ENCODE measurements around the gene FAM221B.

DNA sequence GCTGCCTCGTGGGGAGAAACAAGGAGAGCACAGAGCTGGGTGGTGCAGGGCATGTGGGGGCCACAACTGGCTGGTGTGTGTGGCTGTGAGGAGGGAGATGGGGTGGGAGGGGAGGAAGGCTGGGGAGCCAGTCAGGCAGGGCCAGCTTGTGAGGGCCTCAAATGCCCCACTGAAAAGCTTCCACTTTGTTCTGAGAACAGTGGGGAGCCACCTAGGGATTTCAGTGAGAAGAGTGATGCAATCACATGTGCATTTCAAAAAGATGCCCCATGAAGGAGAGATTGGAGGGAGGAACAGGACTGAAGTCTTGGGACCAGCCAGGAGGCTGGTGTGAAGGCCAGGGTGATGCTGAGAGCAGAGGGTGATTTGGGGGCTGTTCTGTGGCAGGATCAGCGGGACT, 40.4 kb upstream of the FAM221B start:
- TF ChIP-seq, protein P1, sequence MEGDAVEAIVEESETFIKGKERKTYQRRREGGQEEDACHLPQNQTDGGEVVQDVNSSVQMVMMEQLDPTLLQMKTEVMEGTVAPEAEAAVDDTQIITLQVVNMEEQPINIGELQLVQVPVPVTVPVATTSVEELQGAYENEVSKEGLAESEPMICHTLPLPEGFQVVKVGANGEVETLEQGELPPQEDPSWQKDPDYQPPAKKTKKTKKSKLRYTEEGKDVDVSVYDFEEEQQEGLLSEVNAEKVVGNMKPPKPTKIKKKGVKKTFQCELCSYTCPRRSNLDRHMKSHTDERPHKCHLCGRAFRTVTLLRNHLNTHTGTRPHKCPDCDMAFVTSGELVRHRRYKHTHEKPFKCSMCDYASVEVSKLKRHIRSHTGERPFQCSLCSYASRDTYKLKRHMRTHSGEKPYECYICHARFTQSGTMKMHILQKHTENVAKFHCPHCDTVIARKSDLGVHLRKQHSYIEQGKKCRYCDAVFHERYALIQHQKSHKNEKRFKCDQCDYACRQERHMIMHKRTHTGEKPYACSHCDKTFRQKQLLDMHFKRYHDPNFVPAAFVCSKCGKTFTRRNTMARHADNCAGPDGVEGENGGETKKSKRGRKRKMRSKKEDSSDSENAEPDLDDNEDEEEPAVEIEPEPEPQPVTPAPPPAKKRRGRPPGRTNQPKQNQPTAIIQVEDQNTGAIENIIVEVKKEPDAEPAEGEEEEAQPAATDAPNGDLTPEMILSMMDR (IDR thresholded peaks at IDR 0.05) = no peak
- TF ChIP-seq EP300 (IDR thresholded peaks at IDR 0.05) (no peak), POLR2AphosphoS5 (IDR thresholded peaks at IDR 0.05) (no peak), POLR2A (IDR thresholded peaks at IDR 0.05) (no peak)

Data from sigmoid colon (tissue), 4 donors.